Measurements from ENCODE around the gene KIF1A.

Gene KIF1A

DNA sequence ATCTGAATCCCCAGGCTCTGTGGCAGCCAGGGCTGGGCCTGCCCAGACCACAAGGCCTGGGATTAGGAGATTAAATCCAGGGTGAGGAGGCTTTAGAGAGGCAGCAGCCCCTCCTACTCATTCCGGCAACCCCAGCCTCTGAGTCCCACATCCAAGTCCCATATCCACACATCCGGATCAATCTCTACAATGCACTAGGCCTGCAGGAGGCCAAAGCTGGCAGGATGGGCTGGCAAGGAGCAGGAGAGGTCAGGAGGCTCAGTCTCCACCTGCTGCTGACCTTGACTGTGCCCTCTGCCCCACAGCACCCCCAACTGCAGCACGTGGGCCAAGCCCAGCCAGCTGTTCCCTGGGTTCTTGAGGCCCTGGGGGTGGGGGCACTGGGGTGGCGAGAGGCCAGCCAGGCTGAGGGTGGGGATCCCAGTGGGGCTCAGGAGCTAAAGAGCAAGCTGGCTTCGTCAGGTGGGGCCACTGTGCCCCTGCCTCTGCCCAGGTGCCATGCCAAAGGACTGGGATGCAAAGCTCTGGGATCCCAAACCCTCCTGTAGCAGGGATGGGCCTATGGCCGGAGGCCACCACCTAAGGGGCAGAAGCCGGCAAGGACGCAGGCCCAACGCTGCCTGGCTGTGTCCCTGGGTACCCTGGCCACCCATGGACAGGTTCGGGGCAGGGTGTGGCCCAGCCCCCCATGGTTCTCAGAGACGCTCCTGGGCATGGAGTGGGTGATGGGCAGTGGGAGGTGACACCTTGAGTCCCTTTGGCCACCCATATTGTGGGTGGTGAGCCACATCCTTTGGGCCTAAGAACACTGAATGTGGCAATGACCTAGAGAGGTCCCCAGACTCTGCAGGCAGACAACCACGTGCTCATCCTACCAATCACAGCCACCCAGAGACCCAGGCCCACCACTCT is 3.2 kb downstream of the KIF1A start:
- no peak overlapping the region for H3K4me3 ChIP-seq (replicated peaks; ENCODE audit: low read depth, low read length)
- TF ChIP-seq, protein P1, sequence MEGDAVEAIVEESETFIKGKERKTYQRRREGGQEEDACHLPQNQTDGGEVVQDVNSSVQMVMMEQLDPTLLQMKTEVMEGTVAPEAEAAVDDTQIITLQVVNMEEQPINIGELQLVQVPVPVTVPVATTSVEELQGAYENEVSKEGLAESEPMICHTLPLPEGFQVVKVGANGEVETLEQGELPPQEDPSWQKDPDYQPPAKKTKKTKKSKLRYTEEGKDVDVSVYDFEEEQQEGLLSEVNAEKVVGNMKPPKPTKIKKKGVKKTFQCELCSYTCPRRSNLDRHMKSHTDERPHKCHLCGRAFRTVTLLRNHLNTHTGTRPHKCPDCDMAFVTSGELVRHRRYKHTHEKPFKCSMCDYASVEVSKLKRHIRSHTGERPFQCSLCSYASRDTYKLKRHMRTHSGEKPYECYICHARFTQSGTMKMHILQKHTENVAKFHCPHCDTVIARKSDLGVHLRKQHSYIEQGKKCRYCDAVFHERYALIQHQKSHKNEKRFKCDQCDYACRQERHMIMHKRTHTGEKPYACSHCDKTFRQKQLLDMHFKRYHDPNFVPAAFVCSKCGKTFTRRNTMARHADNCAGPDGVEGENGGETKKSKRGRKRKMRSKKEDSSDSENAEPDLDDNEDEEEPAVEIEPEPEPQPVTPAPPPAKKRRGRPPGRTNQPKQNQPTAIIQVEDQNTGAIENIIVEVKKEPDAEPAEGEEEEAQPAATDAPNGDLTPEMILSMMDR (IDR thresholded peaks at IDR 0.05; ENCODE audit: low read length, missing control alignments), result no peak
- no peak for DNase-seq (ENCODE audit: low read depth)

DNA sequence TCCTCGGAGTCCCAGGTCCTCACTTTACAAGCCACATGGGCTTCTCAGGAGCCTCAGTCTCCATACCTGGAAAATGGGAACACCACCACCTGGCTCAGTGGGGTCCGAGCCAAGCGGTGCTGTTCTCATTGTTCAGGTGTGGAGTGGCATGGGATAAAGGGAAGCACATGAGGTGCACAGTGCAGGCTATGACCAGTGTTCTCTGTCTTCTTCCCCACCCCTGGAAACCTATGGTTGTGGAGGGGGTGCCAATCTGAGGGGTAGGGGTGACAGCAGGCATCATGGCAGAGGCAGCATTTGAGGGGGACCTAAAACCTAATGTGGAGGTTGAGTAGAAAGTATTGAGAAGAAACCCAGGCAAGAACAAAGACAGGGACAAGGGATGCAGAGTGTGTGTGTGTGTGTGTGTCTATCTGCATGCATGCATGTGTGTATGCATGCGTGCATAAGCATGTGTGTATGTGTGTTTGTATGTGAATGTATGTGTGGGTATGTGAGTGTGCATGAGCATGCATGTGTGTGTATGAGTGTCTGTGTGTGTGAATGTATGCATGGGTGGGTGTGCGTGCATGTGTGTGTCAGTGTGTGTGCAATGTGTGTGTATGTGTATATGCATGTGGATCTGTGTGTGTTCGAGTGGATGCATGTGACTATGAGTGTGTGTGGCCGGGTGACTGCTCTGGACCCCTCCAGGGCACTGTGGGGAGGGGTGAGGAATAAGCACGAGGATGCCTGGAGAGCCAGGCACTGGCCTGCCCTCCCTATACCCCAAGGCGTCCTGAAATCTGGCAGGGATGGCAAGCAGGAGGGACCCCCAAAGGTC is 4.0 kb downstream of the KIF1A start:
- TF ChIP-seq, protein P1 (IDR thresholded peaks at IDR 0.05; ENCODE audit: low read length, missing control alignments), result no peak
- DNase-seq (ENCODE audit: low read depth), result no peak
- no peak overlapping the region for H3K4me3 ChIP-seq (replicated peaks; ENCODE audit: low read depth, low read length)

DNA sequence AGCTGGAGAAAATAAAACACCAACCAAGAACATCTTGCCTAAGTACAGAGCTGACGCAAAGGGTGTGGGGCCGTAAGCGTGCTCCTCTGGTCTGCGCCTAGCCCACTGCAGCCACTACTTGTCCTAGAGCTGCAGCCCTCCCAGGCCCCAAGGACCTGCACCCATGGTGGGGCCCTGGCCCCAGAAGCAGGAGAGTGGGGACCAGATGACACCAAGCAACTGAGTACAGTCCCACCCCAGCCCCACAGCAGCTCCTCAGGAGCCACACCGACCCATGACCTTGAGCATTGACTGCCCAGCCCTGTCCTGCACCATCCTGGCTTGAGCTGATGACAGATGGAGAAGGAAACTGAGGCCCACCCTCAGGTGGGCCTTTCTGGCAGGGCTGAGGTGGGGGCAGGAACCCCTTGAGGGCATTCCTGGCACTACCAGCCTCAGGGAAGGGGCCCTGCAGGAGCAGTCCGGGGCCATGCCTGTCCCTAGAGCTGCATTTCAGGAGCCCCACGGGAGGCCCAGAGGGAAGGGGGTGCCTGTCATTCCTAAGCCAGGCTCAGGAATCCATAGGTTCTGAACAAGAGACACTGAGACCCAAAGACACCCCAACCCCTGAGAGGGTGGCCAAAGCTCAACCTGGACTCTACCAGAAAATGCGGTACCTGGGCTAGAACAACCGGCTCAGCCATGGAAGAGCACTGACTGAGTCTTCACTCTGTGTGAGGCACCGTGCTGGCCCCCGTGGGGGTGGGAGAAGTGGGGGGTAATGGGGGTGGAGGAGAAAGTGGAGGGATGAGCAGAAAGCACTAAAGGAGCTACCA is 4.9 kb downstream of the KIF1A start:
- H3K4me3 ChIP-seq (replicated peaks; ENCODE audit: low read depth, low read length), result no peak overlapping the region
- no peak for DNase-seq (ENCODE audit: low read depth)
- TF ChIP-seq, protein P1 (IDR thresholded peaks at IDR 0.05; ENCODE audit: low read length, missing control alignments), result no peak

DNA sequence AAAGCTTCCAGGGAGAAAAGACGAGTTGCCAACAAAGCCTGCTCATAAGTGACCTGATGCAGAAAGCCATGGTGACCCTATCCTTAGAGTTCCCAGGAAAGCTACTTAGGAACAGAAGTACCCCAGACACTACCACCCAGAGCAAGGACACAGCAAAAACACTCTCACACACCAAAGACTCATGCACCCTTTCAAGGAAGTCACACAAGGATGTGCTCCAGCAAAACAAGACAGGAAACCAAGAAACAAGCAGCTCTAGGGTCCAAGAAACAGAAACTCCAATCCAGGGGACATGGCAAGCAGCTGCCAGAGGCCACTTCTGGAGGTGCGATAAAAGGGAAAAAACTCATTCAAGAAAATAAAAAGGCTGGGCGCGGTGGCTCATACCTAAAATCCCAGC is 5.7 kb downstream of the KIF1A start:
- H3K4me3 ChIP-seq (replicated peaks; ENCODE audit: low read depth, low read length), result no peak overlapping the region
- TF ChIP-seq, protein P1 (IDR thresholded peaks at IDR 0.05; ENCODE audit: low read length, missing control alignments), result no peak
- DNase-seq (ENCODE audit: low read depth), result no peak

DNA sequence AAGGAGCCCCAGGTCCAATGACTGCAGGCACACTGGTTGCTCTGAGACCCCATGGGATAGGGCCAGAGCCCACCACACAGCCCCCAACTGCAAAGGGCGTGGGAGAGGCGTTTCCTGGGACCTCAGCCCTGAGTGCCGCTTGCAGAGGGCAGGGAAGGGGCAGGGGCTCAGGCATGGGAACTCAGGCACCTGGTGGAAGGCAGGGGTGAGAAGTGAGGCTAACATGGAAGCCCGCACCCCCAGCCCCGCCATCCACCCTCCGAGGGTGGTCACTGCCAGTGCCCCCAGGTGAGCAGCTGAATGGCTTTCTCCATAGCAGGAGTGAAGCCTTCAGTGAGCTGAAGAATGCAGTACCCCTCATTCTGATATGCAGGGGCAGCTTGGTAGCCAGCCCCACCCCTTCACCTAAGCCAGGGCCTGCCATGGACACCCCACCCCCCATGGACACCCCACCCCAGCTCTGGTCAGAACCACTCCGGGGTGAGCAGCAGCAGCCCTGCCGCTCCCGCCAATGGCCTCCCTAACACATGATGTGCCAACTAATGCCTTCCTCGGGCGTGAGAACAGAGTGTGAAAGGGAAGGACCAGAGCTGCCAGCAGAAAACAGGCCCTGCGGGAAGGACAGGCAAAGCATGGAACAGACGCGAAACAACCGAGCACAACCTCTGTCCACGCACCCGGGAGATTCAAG is 6.6 kb downstream of the KIF1A start:
- TF ChIP-seq, protein P1 (IDR thresholded peaks at IDR 0.05; ENCODE audit: low read length, missing control alignments), result no peak
- DNase-seq (ENCODE audit: low read depth), result no peak
- H3K4me3 ChIP-seq (replicated peaks; ENCODE audit: low read depth, low read length), result no peak overlapping the region

DNA sequence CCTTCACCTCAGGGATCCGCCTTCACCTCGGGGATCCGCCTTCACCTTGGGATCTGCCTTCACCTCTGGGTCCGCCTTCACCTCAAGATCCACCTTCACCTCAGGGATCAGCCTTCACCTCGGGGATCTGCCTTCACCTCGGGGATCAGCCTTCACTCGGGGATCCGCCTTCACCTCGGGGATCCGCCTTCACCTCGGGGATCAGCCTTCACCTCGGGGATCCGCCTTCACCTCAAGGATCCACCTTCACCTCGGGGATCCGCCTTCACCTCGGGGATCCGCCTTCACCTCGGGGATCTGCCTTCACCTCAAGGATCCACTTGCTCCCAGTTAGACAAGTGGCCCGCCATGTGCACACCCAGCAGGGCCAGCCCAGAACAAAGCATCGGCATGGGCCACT is 7.3 kb downstream of the KIF1A start:
- no peak for DNase-seq (ENCODE audit: low read depth)
- no peak overlapping the region for H3K4me3 ChIP-seq (replicated peaks; ENCODE audit: low read depth, low read length)
- TF ChIP-seq, protein P1 (IDR thresholded peaks at IDR 0.05; ENCODE audit: low read length, missing control alignments), result no peak

Measured in fibroblast of pulmonary artery (primary cell).